Activated naive CD8-positive, alpha-beta T cell (primary cell): ENCODE measurements around the gene ICAM2.

Experiments
- H3K27ac Mint-ChIP-seq: one replicate; pipeline ENCODE4 v1.8.0; 2021; ENCODE audit warnings: mixed read lengths
- H3K27me3 Mint-ChIP-seq: one replicate; pipeline ENCODE4 v1.8.0; 2021; ENCODE audit warnings: mixed read lengths
- H3K36me3 Mint-ChIP-seq: one replicate; pipeline ENCODE4 v1.8.0; 2021; ENCODE audit warnings: mixed read lengths
- H3K4me1 Mint-ChIP-seq: one replicate; pipeline ENCODE4 v1.8.0; 2021; ENCODE audit warnings: low read depth, mixed read lengths
- H3K4me3 Mint-ChIP-seq: one replicate; pipeline ENCODE4 v1.8.0; 2021; ENCODE audit warnings: mild to moderate bottlenecking, mixed read lengths
- H3K9me3 Mint-ChIP-seq: one replicate; pipeline ENCODE4 v1.8.0; 2021; ENCODE audit warnings: low read depth, mixed read lengths

The ICAM2 gene

DNA sequence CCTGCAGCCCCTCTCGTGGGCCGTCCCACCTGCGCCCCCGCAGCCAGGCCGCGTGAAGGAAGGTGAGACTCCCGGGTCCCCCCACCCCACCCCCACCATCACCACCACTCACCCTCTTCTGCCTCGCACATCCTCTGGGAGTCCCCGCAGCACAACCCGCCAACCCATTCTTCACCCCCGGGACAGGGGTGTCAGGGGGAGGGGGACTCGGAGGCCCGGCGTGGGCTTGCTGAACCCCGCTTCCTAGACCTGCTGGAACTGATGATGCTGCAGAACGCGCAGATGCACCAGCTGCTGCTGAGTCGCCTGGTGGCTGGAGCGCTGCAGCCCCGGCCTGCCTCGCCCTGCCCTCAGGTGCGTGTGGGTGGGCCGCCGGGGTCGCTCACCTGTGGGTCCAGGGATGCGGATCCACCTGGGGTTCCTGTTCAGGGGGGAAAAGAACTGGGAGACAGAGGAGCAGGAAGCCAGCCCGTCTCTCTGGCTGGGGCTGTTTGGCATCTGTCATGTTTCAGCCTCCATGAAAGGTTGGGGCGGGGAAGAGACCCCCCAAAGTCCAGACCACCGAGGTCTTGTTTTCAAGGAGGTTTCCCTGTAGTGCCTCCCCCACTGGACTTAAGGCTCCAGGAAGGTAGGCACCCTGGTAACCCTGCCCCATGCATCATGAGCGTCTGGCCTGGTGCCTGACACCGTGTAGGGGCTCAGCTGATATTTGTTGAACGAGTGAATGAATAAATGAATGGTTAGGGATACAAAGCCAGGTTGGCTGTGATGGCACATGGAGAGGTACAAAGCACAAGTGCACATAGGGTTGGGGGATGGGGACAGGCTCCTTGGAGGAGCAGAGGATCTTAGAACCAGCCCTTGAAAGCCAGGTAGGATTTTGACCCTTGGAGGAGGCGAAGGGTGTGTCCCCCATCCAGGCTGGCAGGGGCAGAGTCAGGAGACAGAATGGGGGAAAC is 21.4 kb downstream of the ICAM2 start:
- Mint-ChIP-seq H3K27me3 (no peaks in the 10 kb centered on the region), H3K4me3 (peak overlapping the region; percentile 80), H3K4me1 (peaks cover 21% of the 10 kb centered on the region), H3K9me3 (no peaks in the 10 kb centered on the region), H3K36me3 (no peaks in the 10 kb centered on the region), H3K27ac (no peak overlapping the region)

DNA sequence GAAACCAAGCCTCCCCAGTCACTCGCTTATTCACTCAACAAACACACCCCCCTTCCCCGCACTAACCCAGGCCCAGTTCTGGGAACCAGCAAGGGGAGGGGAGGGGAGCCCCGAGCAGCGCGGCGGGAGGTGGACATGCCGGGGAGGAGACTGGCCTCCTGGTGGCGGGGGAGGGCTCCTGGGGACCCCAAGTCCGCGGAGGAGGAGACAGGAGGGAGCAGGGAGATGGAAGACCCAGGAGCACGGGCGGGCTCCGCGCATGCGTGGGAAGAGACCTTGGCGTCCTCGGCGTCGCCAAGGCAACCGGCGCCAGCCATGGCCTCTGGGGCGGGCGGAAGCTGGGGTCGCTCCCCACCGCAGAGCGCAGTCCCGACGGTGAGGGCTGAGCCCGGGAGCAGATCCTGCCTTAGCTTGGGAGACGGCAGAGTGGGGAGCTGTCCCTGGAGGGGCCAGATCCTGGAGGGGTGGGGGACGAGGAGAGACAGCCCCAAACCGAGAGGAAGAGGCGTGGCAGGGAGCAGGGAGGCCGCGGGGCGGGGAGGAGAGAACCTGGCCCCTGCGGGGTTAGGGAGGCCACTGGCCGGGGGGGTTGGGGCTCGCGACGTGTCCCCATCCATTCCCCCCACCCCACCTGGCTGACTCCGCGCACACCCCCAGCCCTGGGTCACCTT is 22.2 kb downstream of the ICAM2 start, which contains the start of gene PRR29:
PRR29 (plus strand) TSS at position 302 of the 671 bp plus-strand sequence; CDS start at position 316, 14 bp downstream.
- peaks cover 28% of the 10 kb centered on the region for H3K4me1 Mint-ChIP-seq
- no peaks in the 10 kb centered on the region for H3K9me3 Mint-ChIP-seq
- peak within 1 kb of the TSS; percentile 86 for H3K4me3 Mint-ChIP-seq
- H3K36me3 Mint-ChIP-seq = no peaks in the 10 kb centered on the region
- no peaks in the 10 kb centered on the region for H3K27me3 Mint-ChIP-seq
- peak within 1 kb of the TSS; percentile 22 for H3K27ac Mint-ChIP-seq

DNA sequence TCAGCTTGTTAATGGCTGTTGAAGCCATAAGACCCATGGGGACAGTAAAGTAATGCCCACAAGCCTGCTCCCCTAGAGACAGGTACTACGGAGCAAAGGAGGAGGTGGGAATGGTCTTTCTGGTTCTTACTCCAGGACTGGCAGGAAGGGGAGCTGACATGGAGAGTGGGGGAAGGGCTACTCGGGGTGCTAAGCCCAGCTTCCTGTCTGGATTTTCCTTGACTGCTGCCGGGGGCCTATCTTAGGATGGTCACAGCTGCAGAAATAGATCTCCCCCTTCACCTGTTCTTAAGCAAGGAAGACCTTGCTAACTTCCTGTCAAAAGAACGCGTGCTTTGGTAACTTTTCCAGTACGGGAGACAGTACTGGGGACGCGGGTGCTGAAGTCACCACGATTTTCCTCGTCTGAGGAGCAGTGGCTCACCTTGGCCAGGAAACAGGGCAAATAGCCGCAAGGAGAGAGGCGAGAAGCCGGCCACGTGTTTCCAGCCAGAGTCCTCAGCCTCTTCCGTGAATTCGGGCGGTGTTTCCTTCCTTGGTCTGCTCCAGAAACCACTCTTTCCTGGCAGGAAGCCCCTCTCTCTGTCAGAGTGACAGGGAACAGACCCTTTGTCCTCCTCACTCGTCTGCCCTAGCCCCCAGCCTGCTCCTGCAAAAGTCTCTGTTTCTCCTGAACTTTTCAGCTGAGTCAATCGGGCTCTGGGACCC is 22.9 kb downstream of the ICAM2 start:
- Mint-ChIP-seq H3K4me1 (peaks cover 31% of the 10 kb centered on the region), H3K9me3 (no peaks in the 10 kb centered on the region), H3K4me3 (peak overlapping the region; percentile 86), H3K27ac (no peak overlapping the region), H3K36me3 (no peaks in the 10 kb centered on the region), H3K27me3 (no peaks in the 10 kb centered on the region)

DNA sequence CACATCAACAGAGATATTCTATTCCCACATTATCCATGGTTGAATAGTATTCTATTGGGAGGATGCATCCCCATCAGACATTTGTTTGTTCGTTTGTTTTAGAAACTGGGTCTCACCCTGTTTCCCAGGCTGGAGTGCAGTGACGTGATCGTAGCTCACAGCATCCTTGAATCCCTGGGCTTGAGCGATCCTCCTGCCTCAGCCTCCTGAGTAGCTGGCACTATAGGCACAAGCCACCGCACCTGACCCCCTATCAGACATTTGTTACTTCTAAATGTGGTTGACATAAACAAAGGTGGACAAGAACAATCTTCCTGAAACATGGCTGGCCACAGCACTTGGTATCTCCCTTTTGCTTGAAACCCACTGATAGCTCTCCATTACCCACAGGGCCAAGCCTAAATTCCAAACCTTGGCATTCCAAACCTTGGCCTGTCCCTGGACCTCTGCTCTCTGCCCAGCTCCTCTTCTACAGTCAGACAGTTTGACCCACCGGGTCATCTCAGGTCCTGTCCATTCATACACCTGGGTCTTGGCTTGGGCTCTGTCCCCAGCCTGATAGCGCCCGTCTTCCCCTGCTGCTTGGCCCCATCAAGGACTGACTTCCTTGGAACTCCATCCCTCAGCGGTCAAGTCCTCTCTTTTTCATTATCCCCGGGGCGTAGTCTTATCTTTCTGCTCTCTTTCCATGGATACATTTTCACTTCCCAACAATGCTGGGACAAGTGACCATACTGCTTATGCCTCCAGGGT is 23.8 kb downstream of the ICAM2 start:
- peaks cover 39% of the 10 kb centered on the region for H3K4me1 Mint-ChIP-seq
- H3K27ac Mint-ChIP-seq = no peak overlapping the region
- H3K36me3 Mint-ChIP-seq = no peaks in the 10 kb centered on the region
- no peaks in the 10 kb centered on the region for H3K9me3 Mint-ChIP-seq
- peak overlapping the region; percentile 86 for H3K4me3 Mint-ChIP-seq
- no peaks in the 10 kb centered on the region for H3K27me3 Mint-ChIP-seq

DNA sequence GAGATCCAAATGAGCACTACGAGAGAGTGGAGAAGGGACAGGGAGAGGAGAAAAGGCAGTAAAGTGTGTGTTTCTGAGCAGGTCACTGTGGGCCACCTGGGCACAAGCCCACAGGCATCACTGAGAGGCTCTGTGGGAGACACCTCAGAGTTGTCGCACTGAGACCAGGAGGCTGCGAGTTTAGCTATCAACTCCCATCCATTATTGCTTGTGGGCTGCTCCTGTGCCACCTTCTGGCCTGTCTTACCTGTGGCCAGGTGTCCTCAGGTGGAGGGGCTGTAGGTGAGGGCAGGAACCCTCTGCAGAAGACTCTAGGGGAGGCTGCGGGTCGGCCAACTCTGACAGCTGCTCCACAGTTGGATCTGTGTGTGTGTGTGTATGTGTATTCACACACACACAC is 24.8 kb downstream of the ICAM2 start:
- Mint-ChIP-seq H3K4me3 (no peak overlapping the region), H3K27ac (peak overlapping the region; percentile 76)

DNA sequence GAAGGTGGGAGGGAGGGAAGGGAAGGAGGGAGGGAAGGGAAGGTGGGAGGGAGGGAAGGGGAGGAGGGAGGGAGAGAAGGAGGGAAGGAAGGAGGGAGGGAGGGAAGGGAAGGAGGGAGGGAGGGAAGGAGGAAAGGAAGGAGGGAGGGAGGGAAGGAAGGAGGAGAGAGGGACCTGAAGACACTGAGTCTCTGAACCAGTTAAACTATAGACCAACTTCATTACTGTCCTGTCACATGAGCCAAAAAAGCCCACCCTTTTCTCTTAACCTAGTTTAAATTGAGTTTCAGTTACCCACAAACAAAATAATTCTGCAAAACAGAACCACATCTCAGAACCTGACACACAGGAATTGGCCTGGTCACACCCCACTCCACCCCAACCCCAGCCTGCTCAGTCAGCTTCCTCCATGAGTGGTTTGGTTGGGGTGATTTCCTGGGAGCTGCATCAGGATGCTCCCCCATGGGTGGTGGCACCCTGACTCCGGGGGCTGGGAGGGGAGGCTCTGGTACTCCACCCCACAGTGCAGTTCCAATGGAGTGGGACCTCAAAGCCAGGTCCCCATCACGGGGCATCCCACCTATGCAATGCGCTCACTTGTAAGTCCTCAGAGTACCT is 27.0 kb downstream of the ICAM2 start:
- H3K4me1 Mint-ChIP-seq = peaks cover 39% of the 10 kb centered on the region
- no peaks in the 10 kb centered on the region for H3K27me3 Mint-ChIP-seq
- H3K27ac Mint-ChIP-seq = no peak overlapping the region
- no peaks in the 10 kb centered on the region for H3K9me3 Mint-ChIP-seq
- H3K36me3 Mint-ChIP-seq = no peaks in the 10 kb centered on the region
- H3K4me3 Mint-ChIP-seq = no peak overlapping the region

More for the DNA sequence above, 24.8 kb downstream of the ICAM2 start:
- Mint-ChIP-seq H3K4me1 (peaks cover 39% of the 10 kb centered on the region), H3K36me3 (no peaks in the 10 kb centered on the region), H3K27me3 (no peaks in the 10 kb centered on the region), H3K9me3 (no peaks in the 10 kb centered on the region)

DNA sequence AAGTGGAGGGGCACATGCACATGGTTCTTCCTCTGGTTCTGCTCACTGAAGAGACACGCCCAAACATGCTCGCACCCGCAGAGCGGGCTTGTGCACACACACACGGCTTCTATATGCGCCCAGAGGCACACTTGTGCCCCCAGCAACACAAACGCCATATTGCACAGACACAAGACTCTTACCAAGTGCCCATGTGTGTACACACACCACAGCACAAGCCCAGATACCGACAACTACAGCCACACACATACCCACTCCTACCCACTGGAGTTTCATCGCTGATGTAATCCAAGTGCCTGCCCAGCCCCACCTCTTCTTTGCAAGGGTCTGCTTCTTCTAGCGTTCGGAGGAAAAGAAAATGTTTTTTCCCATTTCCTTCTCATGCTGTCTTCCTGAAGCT is 28.8 kb downstream of the ICAM2 start:
- Mint-ChIP-seq H3K36me3 (no peaks in the 10 kb centered on the region), H3K27ac (no peak overlapping the region), H3K4me3 (no peak overlapping the region), H3K9me3 (no peaks in the 10 kb centered on the region), H3K4me1 (peaks cover 35% of the 10 kb centered on the region), H3K27me3 (no peaks in the 10 kb centered on the region)

DNA sequence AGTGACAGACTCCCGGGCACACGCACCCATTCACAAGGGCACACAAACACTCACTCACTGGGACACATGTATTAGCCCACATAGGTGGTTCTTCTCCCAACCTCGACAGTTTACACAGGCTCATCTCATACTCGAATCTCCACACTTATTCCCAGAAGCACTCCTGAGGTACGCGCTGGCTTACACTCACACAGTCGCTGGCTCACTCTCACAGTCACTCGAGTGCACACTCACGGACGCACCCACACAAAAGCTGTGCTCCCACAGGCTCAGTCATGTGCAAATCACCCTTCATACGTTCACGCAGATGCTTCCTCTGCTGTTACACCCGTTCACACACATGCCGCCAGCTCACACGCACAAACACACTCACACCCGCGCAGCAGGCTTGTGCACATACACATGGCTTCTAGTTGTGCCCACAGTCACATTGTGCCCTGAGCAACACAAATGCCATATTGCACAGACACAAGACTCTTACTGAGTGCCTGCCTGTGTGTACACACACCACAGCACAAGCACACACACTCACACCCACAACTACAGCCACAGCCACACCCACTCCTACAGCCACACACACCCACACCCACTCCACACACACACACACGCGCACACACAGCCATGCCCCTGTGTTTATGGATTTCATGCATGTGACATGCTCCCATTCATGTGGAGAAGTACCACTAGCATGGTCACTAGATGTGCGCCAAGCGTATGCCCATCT is 30.6 kb downstream of the ICAM2 start:
- H3K27me3 Mint-ChIP-seq = no peaks in the 10 kb centered on the region
- no peak overlapping the region for H3K4me3 Mint-ChIP-seq
- H3K9me3 Mint-ChIP-seq = no peaks in the 10 kb centered on the region
- H3K27ac Mint-ChIP-seq = no peak overlapping the region
- H3K36me3 Mint-ChIP-seq = no peaks in the 10 kb centered on the region
- H3K4me1 Mint-ChIP-seq = peaks cover 43% of the 10 kb centered on the region

DNA sequence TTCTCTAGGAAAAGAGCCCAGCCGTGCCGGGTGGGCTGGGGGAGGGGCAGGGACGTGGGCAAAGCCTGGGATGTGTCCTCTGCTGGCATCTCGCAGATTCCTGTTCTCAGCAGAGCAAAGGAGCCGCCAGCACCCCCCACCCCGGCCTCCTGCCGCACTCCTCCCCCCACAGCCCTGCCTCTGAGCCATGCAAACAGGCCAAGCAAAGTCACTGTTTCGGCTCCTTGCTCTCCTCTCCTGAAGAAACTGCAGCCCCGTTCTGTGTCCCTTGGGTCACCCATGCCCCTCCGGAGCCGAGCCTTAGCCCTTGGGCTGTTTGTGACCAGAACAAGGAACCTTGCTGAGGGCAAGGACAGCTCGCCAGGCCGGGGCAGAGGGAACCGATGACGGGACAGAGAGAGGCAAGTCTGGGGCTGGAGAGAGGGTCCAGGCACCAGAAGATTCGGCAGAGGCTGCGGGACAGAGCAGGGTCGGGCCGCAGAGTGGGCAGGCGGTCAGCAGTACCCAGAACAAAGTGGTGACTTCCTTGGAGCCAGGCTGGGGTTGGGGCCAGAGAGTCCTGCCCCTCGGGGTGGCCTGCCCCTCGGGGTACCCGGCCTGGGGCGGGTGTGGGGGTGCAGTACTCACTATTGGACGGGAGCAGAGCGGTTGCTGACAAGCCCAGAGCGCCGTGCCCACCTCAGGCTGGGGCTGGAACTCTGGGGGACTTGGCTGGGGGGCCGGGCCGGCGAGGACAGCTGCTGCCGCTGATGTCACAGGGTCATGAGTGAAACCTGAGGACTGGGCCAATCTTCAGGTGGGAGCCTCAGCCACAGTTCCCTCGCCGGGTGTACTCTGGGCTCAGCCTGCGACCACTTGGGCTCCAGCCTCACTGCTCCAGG is 31.5 kb downstream of the ICAM2 start:
- Mint-ChIP-seq H3K4me3 (no peak overlapping the region), H3K4me1 (peaks cover 41% of the 10 kb centered on the region), H3K9me3 (no peaks in the 10 kb centered on the region), H3K36me3 (no peaks in the 10 kb centered on the region), H3K27me3 (no peaks in the 10 kb centered on the region), H3K27ac (no peak overlapping the region)

DNA sequence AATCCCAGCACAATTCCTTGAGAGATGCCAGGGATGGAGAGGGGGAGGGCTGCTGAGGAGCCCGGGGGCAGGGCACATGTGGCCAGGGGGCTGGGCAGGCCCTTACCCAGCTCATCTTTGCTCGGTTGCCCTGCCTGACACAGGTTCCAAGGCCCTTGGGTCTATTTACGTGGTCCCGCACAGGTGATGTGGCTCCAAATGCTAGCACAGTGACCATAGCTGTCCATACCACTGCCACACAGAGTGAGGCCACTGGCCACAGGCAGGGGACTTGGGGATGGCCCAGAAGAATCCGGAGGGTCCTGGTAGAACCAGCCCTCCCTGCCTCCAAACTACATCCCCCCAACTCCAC is 32.3 kb downstream of the ICAM2 start:
- no peaks in the 10 kb centered on the region for H3K27me3 Mint-ChIP-seq
- H3K4me3 Mint-ChIP-seq = no peak overlapping the region
- H3K9me3 Mint-ChIP-seq = no peaks in the 10 kb centered on the region
- H3K27ac Mint-ChIP-seq = no peak overlapping the region
- H3K4me1 Mint-ChIP-seq = peaks cover 35% of the 10 kb centered on the region
- no peaks in the 10 kb centered on the region for H3K36me3 Mint-ChIP-seq

DNA sequence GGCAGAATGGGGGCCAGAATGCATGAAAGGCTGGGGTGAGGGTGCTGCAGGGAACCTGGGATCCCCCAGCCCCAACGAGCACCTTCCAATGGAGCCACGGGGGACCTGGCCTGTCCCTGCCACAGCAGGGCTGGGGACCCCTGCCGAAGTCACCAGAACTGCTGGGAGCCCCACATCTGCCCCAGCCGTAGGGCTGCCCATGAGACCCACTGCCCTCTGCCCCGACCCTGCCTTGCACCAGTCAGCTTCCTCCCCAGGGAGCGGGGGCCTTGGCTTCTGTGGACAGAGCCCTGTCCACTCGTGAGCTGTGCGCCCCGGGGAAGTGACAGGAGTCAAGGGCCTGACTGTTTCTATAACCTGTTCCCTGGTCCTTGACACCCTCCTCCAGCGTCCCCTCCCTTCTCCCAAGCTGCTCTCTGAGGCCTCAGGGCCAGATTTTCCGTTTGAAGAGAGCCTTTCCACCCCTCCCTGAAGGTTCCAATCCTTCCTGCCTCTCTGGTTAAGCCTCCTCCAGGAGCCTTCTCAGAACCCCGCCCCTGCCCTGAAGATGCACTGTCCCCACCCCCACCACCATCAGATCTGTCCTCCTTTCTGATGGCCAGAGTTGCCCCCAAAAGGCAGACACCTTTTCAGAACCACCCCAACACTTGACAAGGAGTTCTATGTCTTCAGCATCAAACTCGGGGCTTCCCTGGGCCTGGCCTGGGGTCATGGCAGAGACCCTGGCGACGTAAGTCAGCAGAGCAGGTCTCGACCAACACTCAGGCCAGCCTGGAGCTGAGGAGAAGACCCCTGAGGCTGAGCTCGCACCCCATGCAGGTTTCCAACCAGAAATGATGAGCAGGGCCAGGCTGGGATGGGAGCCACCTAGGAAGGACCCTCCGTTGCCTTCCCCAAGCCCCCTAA is 33.0 kb downstream of the ICAM2 start:
- no peaks in the 10 kb centered on the region for H3K36me3 Mint-ChIP-seq
- H3K27ac Mint-ChIP-seq = no peak overlapping the region
- no peaks in the 10 kb centered on the region for H3K9me3 Mint-ChIP-seq
- no peaks in the 10 kb centered on the region for H3K27me3 Mint-ChIP-seq
- H3K4me1 Mint-ChIP-seq = peaks cover 31% of the 10 kb centered on the region
- no peak overlapping the region for H3K4me3 Mint-ChIP-seq

DNA sequence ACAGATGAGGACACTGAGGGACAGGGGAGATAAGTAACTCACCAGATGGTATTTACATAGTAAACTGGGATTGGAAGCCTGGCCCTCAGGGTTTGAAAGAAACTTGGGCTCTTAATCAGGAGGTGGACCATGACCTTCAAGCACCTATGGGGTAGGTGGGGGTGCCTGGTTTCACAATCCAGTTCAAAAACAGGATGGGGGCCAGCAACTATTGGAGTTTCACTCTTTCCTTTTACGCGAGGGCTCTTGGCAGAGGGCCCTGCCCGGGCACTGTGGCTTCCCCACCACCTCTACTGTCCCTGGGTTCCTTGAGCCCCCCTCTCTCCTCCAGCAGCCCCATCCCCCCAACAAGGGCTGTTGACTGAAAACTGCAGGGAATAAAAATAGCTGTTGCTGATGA is 33.6 kb downstream of the ICAM2 start:
- Mint-ChIP-seq H3K27me3 (no peaks in the 10 kb centered on the region), H3K4me3 (no peak overlapping the region), H3K27ac (no peak overlapping the region), H3K9me3 (no peaks in the 10 kb centered on the region), H3K4me1 (peaks cover 25% of the 10 kb centered on the region), H3K36me3 (peaks cover 3% of the 10 kb centered on the region)
